Liver (tissue), 9 donors: ENCODE results near the gene WDR77. TPM values are rescaled to one million over a fixed set of nuclear protein-coding genes. Genes with fewer than 3 reads are reported as not detected.

Experiments used
- DNase-seq: peaks from one replicate; pipeline ENCODE4 v3.0.0-alpha.2; 2017; ENCODE audit warnings: low spot score
- H3K27ac ChIP-seq, 2 donors: one replicate each; pipeline ENCODE4 v1.7.0; 2013; ENCODE audit warnings: inconsistent platforms in 2 of 2, low read length in 2 of 2, control low read depth in 1 of 2, low read depth in 1 of 2, mild to moderate bottlenecking in 1 of 2
- H3K27me3 ChIP-seq, 4 donors: one replicate each; pipeline versions ENCODE4 v1.6.1 to v1.7.0; 2013; ENCODE audit warnings: low read length in 3 of 4, inconsistent platforms in 1 of 4, mild to moderate bottlenecking in 1 of 4, moderate library complexity in 1 of 4; ENCODE audit not compliant: control insufficient read depth in 4 of 4, insufficient read depth in 4 of 4
- H3K36me3 ChIP-seq, 4 donors: one replicate each; pipeline versions ENCODE4 v1.6.1 to v1.7.0; 2013; ENCODE audit warnings: low read length in 3 of 4, mild to moderate bottlenecking in 3 of 4, low read depth in 1 of 4, moderate library complexity in 1 of 4; ENCODE audit not compliant: control insufficient read depth in 4 of 4, insufficient read depth in 3 of 4
- H3K4me1 ChIP-seq, 4 donors: one replicate each; pipeline versions ENCODE4 v1.6.1 to v1.7.0; 2013; ENCODE audit warnings: low read length in 3 of 4, mild to moderate bottlenecking in 3 of 4, moderate library complexity in 1 of 4; ENCODE audit not compliant: control insufficient read depth in 4 of 4, insufficient read depth in 4 of 4
- H3K4me3 ChIP-seq, 3 donors: one replicate each; pipeline versions ENCODE4 v1.6.1 to v1.7.0; 2013; ENCODE audit warnings: low read length in 3 of 3, control low read depth in 1 of 3, low read depth in 1 of 3, mild to moderate bottlenecking in 1 of 3
- H3K9ac ChIP-seq, 2 donors: one replicate each; pipeline ENCODE4 v1.7.0; 2013; ENCODE audit warnings: low read length in 2 of 2, mild to moderate bottlenecking in 2 of 2, moderate library complexity in 2 of 2, control low read depth in 1 of 2, low read depth in 1 of 2
- H3K9me3 ChIP-seq, 4 donors: one replicate each; pipeline versions ENCODE4 v1.6.1 to v1.7.0; 2013; ENCODE audit warnings: low read length in 3 of 4; ENCODE audit not compliant: control insufficient read depth in 4 of 4
- ATF3 ChIP-seq: IDR thresholded peaks from 2 replicates; pipeline ENCODE4 v1.6.1; 2016; ENCODE audit warnings: antibody characterized with exemption
- FOXA1 ChIP-seq: IDR thresholded peaks from 2 replicates; pipeline ENCODE4 v1.6.1; 2016; ENCODE audit warnings: antibody characterized with exemption
- GABPA ChIP-seq, 2 donors: IDR thresholded peaks in 1 of 2; conservative IDR thresholded peaks in 1 of 2; 2 replicates each; pipeline ENCODE4 v1.6.1; 2016; ENCODE audit warnings: antibody characterized with exemption in 2 of 2, mild to moderate bottlenecking in 1 of 2, moderate library complexity in 1 of 2
- HNF4G ChIP-seq: IDR thresholded peaks from 2 replicates; pipeline ENCODE4 v1.6.1; 2016; ENCODE audit warnings: antibody characterized with exemption
- JUND ChIP-seq, 2 donors: IDR thresholded peaks; 2 replicates each; pipeline ENCODE4 v1.6.1; 2016; ENCODE audit warnings: antibody characterized with exemption in 2 of 2
- MAX ChIP-seq: IDR thresholded peaks from 2 replicates; pipeline ENCODE4 v1.6.1; 2016; ENCODE audit warnings: antibody characterized with exemption
- RAD21 ChIP-seq, 2 donors: IDR thresholded peaks; 2 replicates each; pipeline ENCODE4 v1.6.1; 2016; ENCODE audit warnings: antibody characterized with exemption in 2 of 2, mild to moderate bottlenecking in 2 of 2
- REST ChIP-seq: IDR thresholded peaks from 2 replicates; pipeline ENCODE4 v1.6.1; 2016; ENCODE audit warnings: antibody characterized with exemption, mild to moderate bottlenecking
- RXRA ChIP-seq, 2 donors: IDR thresholded peaks; 2 replicates each; pipeline ENCODE4 v1.6.1; 2017 to 2018; ENCODE audit warnings: antibody characterized with exemption in 2 of 2, mild to moderate bottlenecking in 1 of 2
- SP1 ChIP-seq: IDR thresholded peaks from 2 replicates; pipeline ENCODE4 v1.6.1; 2018; ENCODE audit warnings: antibody characterized with exemption, mild to moderate bottlenecking
- TAF1 ChIP-seq: conservative IDR thresholded peaks from 2 replicates; pipeline ENCODE4 v1.6.1; 2016; ENCODE audit warnings: antibody characterized with exemption, mild to moderate bottlenecking
- ZBTB33 ChIP-seq: IDR thresholded peaks from 2 replicates; pipeline ENCODE4 v1.6.1; 2016; ENCODE audit warnings: antibody characterized with exemption
- WGBS: extraction: QIAGEN DNeasy Blood & Tissue Kit; methylation state at CpG from one replicate; pipeline ENCODE4 v1.1.7; 2013; 5-methylcytosine and 5-hydroxymethylcytosine counted together
- polyA plus RNA-seq, 2 donors: library from polyadenylated mRNA; stranded (reverse) in 1 of 2; unstranded in 1 of 2; fragments of 200-250 nt in 1 of 2; fragments of >200 nt in 1 of 2; fragmentation: Nextera tagmentation in 1 of 2; extraction: Ambion mirVana in 1 of 2; gene quantifications; one replicate each; pipeline versions ENCODE4 v1.2.1 to v1.2.3, GENCODE V29; 2013 to 2015
- total RNA-seq, 2 donors: library from RNA; depleted of rRNA; stranded (reverse); fragments of >200 nt; gene quantifications; one replicate each; pipeline ENCODE4 v1.2.3, GENCODE V29; 2014
- TF ChIP-seq, protein P1 (sequence below): fragments of 150-350 bp; IDR thresholded peaks from 2 replicates; pipeline ENCODE4 v1.5.1; 2017; ENCODE audit warnings: improper control_type of control experiment, low read depth, low read length; ENCODE audit not compliant: missing input control
- donor health status: healthy.
- donor health status: healthy.
- donor health status: healthy.
- donor health status: healthy.
- donor health status: healthy.

Gene WDR77
- total and polyA plus RNA-seq, 4 donors: 12.7 to 25.3 (median 19.9) TPM

- no peaks in the 10 kb centered on the region for H3K4me1 ChIP-seq
- TF ChIP-seq GABPA (IDR thresholded peaks at IDR 0.05 in 1 of 2, conservative IDR thresholded peaks at IDR 0.05 in 1 of 2) (no peak), MAX (no peak), ATF3 (no peak), SP1 (no peak)
These were observed 35.5 kb upstream of the WDR77 start for GRCh38 chr1:111484391-111485026.

GRCh38 chr1:111483876-111484275 is 34.8 kb upstream of the WDR77 start:
- no peak for DNase-seq
- H3K27ac ChIP-seq: no peak overlapping the region
- H3K4me3 ChIP-seq: no peak overlapping the region
- 91% methylated on average over 2 of the region's 2 CpGs for WGBS
- no peaks in the 10 kb centered on the region for H3K36me3 ChIP-seq
- H3K9ac ChIP-seq: no peak overlapping the region
- no peaks in the 10 kb centered on the region for H3K9me3 ChIP-seq
- no peaks in the 10 kb centered on the region for H3K27me3 ChIP-seq
- no peaks in the 10 kb centered on the region for H3K4me1 ChIP-seq
- no peak for TF ChIP-seq JUND (IDR thresholded peaks at IDR 0.05)
- TF ChIP-seq ATF3: no peak
- no peak for TF ChIP-seq HNF4G
- TF ChIP-seq RXRA (IDR thresholded peaks at IDR 0.05): no peak
- TF ChIP-seq FOXA1: no peak
- no peak for TF ChIP-seq TAF1
- no peak for TF ChIP-seq GABPA (IDR thresholded peaks at IDR 0.05 in 1 of 2, conservative IDR thresholded peaks at IDR 0.05 in 1 of 2)
- no peak for TF ChIP-seq MAX
- TF ChIP-seq, protein P1, sequence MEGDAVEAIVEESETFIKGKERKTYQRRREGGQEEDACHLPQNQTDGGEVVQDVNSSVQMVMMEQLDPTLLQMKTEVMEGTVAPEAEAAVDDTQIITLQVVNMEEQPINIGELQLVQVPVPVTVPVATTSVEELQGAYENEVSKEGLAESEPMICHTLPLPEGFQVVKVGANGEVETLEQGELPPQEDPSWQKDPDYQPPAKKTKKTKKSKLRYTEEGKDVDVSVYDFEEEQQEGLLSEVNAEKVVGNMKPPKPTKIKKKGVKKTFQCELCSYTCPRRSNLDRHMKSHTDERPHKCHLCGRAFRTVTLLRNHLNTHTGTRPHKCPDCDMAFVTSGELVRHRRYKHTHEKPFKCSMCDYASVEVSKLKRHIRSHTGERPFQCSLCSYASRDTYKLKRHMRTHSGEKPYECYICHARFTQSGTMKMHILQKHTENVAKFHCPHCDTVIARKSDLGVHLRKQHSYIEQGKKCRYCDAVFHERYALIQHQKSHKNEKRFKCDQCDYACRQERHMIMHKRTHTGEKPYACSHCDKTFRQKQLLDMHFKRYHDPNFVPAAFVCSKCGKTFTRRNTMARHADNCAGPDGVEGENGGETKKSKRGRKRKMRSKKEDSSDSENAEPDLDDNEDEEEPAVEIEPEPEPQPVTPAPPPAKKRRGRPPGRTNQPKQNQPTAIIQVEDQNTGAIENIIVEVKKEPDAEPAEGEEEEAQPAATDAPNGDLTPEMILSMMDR: no peak
- TF ChIP-seq RAD21 (IDR thresholded peaks at IDR 0.05): no peak
- no peak for TF ChIP-seq REST
- no peak for TF ChIP-seq ZBTB33

More at GRCh38 chr1:111484391-111485026, 35.5 kb upstream of the WDR77 start:
- no peaks in the 10 kb centered on the region for H3K27me3 ChIP-seq
- H3K9me3 ChIP-seq: no peaks in the 10 kb centered on the region
- no peak overlapping the region for H3K27ac ChIP-seq
- DNase-seq: no peak
- H3K36me3 ChIP-seq: no peaks in the 10 kb centered on the region
- H3K4me3 ChIP-seq: no peak overlapping the region
- no peak overlapping the region for H3K9ac ChIP-seq
